ENCODE results near the gene ANKRD9. TPM values are rescaled to one million over a fixed set of nuclear protein-coding genes. Genes with fewer than 3 reads are reported as not detected.
"Not testable (repeated sequence)": the region's sequence is repeated elsewhere in the genome, so short reads cannot be mapped to it uniquely, and the experiment has no call there.

Gene ANKRD9
- total and polyA plus RNA-seq, 9 donors = 2.2 to 48.1 (median 15.0) TPM

DNA sequence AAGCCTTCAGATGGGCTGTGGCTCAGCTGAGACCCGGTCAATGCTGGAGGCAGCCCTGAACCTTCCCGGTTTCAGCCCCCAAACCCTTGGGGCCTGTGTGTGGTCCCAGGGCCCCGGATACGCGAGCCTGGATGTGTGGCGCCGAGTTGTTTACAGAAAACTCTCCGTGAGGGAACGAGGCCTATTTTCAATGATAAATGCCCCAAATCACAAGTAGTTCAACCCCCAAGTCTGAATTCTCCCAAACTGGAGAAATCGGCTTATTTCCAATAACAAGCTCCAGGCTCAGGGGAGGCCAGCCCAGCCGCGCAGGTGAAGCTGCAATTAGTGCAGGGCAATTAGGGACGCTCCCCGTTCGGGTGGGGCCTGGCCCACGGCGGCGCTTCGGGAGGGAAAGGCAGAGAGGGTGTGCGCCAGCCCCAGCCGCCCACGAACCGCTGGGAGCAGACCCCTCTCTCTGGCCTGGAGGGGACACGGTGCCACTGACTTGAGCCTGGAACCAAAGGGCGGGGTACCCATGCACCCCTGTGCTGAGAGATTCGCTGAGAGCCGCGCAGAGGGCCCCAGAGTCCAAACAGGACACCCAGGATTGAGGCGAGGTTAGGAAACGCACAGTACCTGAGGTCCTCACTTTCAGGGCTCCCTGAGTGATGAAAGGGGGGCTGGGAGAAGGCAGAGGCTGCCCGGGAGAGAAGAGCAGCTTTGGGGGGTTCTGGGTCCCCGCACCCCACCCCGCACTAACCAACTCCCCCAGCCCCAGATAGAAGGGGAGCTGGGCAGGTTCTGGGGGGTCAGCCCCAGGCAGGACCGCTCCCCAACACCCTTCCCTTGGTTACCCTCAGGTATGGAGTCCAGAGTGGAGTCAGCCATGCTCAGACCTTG lies 14.2 kb upstream of the ANKRD9 start:
- peak overlapping the region; percentile 58 for H3K4me3 ChIP-seq
- no peaks in the 10 kb centered on the region for H3K27me3 ChIP-seq
- DNase-seq = peak in 1 of 5 donors; percentile 46
- peaks cover 1% of the 10 kb centered on the region for H3K4me1 ChIP-seq (ENCODE audit: insufficient read depth)
- no peaks in the 10 kb centered on the region for H3K36me3 ChIP-seq
- no peak overlapping the region for H3K27ac ChIP-seq
- WGBS, 3 donors = 42 to 48% (median 43%) methylated on average over 34 of the region's 34 CpGs
- no peak for TF ChIP-seq EP300 (IDR thresholded peaks at IDR 0.05)
- no peak for TF ChIP-seq POLR2A (IDR thresholded peaks at IDR 0.05)
- TF ChIP-seq, protein P1, sequence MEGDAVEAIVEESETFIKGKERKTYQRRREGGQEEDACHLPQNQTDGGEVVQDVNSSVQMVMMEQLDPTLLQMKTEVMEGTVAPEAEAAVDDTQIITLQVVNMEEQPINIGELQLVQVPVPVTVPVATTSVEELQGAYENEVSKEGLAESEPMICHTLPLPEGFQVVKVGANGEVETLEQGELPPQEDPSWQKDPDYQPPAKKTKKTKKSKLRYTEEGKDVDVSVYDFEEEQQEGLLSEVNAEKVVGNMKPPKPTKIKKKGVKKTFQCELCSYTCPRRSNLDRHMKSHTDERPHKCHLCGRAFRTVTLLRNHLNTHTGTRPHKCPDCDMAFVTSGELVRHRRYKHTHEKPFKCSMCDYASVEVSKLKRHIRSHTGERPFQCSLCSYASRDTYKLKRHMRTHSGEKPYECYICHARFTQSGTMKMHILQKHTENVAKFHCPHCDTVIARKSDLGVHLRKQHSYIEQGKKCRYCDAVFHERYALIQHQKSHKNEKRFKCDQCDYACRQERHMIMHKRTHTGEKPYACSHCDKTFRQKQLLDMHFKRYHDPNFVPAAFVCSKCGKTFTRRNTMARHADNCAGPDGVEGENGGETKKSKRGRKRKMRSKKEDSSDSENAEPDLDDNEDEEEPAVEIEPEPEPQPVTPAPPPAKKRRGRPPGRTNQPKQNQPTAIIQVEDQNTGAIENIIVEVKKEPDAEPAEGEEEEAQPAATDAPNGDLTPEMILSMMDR (IDR thresholded peaks at IDR 0.05) = no peak
- no peaks in the 10 kb centered on the region for H3K9me3 ChIP-seq
- intact Hi-C loops (cut with DNase I) = loop anchor here in 1 of 4 donors (2.0 to 10.0 kb wide), 2 partner anchors 69 to 401 kb away; partner anchors contain the start of genes AMN and RCOR1

DNA sequence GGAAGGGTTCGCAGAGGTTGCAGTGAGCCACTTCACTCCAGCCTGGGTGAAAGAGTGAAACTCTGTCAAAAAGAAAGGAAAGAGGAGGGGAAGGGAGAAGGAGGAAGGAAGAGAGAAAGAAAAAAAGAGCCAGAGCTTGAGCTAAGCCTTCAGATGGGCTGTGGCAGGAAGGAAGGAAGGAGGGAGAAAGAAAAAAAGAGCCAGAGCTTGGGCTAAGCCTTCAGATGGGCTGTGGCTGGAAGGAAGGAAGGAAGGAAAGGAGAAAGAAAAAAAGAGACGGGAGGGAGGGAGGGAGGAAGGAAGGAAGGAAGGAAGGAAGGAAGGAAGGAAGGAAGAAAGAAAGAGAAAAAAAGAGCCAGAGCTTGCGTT lies 13.6 kb upstream of the ANKRD9 start:
- WGBS, 3 donors = 56 to 79% (median 65%) methylated on average over 3 of the region's 3 CpGs
- DNase-seq = no peak
- TF ChIP-seq EP300 (IDR thresholded peaks at IDR 0.05) = no peak
- no peak for TF ChIP-seq POLR2A (IDR thresholded peaks at IDR 0.05)
- TF ChIP-seq, protein P1 (IDR thresholded peaks at IDR 0.05) = no peak
- H3K9me3 ChIP-seq = no peaks in the 10 kb centered on the region
- no peaks in the 10 kb centered on the region for H3K27me3 ChIP-seq
- no peak overlapping the region for H3K27ac ChIP-seq
- H3K36me3 ChIP-seq = no peaks in the 10 kb centered on the region
- H3K4me1 ChIP-seq (ENCODE audit: insufficient read depth) = peaks cover 1% of the 10 kb centered on the region
- intact Hi-C loops (cut with DNase I) = loop anchor here in 1 of 4 donors (10.0 kb wide), 1 partner anchor 402 kb away; the partner anchor contains the start of gene AMN
- no peak overlapping the region for H3K4me3 ChIP-seq

DNA sequence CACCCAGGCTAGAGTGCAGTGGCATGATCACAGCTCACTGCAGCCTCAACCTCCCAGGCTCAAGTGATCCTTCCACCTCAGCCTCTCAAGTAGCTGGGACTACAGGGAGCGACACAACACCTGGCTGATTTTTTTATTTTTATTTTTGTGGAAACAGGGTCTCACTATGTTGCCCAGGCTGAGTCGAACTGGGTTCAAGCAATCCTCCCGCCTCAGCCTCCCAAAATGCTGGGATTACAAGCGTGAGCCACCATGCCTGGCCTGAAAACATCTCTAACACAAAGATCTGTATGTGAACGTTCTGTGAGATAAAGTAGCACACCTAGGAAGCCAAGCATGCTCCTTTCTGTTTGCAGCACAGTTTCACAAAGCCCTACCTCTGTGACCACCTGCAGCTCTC lies 10.1 kb upstream of the ANKRD9 start:
- WGBS, 3 donors = 85 to 86% (median 86%) methylated on average over 5 of the region's 5 CpGs
- not testable (repeated sequence) for H3K4me3 ChIP-seq; DNase-seq; H3K36me3 ChIP-seq; H3K9me3 ChIP-seq; H3K27ac ChIP-seq; H3K4me1 ChIP-seq (ENCODE audit: insufficient read depth); H3K27me3 ChIP-seq
- intact Hi-C loops (cut with DNase I) = loop anchor here in 1 of 4 donors (10.0 kb wide), 1 partner anchor 405 kb away; the partner anchor contains the start of gene AMN

DNA sequence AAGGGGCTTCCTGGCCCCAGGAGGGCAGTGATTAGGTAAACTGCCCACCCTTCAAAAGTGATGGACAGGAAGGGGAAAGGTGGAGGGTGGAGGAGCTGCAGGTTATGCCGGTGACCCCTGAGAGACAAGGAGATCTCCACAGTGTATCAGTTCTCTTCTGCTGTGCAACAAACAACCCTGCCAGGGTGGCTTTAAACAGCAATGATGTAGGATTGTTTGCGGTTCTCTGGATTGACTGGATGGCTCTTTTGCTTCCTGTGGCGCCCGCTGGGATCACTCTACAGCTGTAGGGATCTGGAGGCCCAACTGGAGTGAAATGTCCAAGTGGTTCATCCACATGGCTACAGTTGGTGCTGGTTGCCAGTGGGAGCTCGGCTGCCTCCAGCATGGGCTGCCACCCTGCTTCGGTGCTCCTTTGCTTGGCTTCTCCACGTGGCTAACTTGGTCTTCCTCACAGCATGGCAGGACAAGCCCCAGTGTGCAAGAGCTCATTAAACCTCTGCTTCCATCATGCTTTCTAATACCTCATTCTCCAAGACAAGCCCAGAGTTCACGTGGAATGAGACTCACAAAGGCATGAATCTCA lies 8.6 kb upstream of the ANKRD9 start:
- H3K27me3 ChIP-seq = no peaks in the 10 kb centered on the region
- no peaks in the 10 kb centered on the region for H3K36me3 ChIP-seq
- H3K27ac ChIP-seq = no peak overlapping the region
- H3K4me1 ChIP-seq (ENCODE audit: insufficient read depth) = peaks cover 4% of the 10 kb centered on the region
- H3K9me3 ChIP-seq = no peaks in the 10 kb centered on the region
- 86 to 94% (median 86%) methylated on average over 8 of the region's 8 CpGs for WGBS, 3 donors
- DNase-seq = peak in 2 of 5 donors; percentile 12 to 28
- TF ChIP-seq, protein P1 (IDR thresholded peaks at IDR 0.05) = no peak
- TF ChIP-seq EP300 (IDR thresholded peaks at IDR 0.05) = no peak
- TF ChIP-seq POLR2A (IDR thresholded peaks at IDR 0.05) = no peak
- intact Hi-C loops (cut with DNase I) = no loop called here
- H3K4me3 ChIP-seq = no peak overlapping the region

Data from ovary (tissue), 9 donors.